Left lung (tissue), 10 donors: ENCODE data around the gene SAMD4B. TPM values are rescaled to one million over a fixed set of nuclear protein-coding genes. Genes with fewer than 3 reads are reported as not detected.

ENCODE experiments used
- ATAC-seq: fragments of 200-7000 bp; cut with Tn5 transposase; one replicate; pipeline ENCODE4 v1.9.1; 2020; ENCODE audit warnings: moderate library complexity
- DNase-seq, 4 donors: peaks; one replicate each; pipeline ENCODE4 v3.0.0-alpha.2; 2013 to 2020
- H3K27ac ChIP-seq, 2 donors: fragments of 200-600 bp; sonication (generic) in 1 of 2; one replicate each; pipeline versions ENCODE4 v1.5.0 to v1.8.0; 2020 to 2021
- H3K27me3 ChIP-seq, 2 donors: fragments of 200-600 bp; sonication (generic) in 1 of 2; one replicate each; pipeline versions ENCODE4 v1.5.0 to v1.8.0; 2020 to 2021
- H3K36me3 ChIP-seq, 2 donors: fragments of 200-600 bp; sonication (generic) in 1 of 2; one replicate each; pipeline versions ENCODE4 v1.5.0 to v1.8.0; 2020 to 2021
- H3K4me1 ChIP-seq, 2 donors: fragments of 200-600 bp; one replicate each; pipeline ENCODE4 v1.8.0; 2021
- H3K4me3 ChIP-seq, 2 donors: fragments of 200-600 bp; sonication (generic) in 1 of 2; one replicate each; pipeline versions ENCODE4 v1.5.0 to v1.8.0; 2020 to 2021; ENCODE audit warnings: mild to moderate bottlenecking in 1 of 2
- H3K9me3 ChIP-seq, 2 donors: fragments of 200-600 bp; sonication (generic) in 1 of 2; one replicate each; pipeline versions ENCODE4 v1.5.0 to v1.8.0; 2020 to 2021
- intact Hi-C, 2 donors: fragments of 100-400 bp; cut with DNase I; formaldehyde crosslinking; loops; one replicate each; pipeline versions ENCODE4 v1.11.2 to v1.14.2; 2022
- polyA plus RNA-seq, 6 donors: library from polyadenylated mRNA; unstranded; fragments of 120-200 nt; gene quantifications; one replicate each; pipeline ENCODE4 v1.2.1, GENCODE V29; 2013; ENCODE audit not compliant: insufficient read length in 6 of 6
- total RNA-seq, 2 donors: library from RNA; stranded (reverse); fragmentation: NEBNext Ultra II Directional; extraction: Animal tissue kit (Norgen Biotek cat#: 25700); gene quantifications; one replicate each; pipeline ENCODE4 v1.2.1, GENCODE V29; 2021
- TF ChIP-seq, protein P1 (sequence below), 2 donors: fragments of 200-600 bp; sonication (generic) in 1 of 2; IDR thresholded peaks; one replicate each; pipeline versions ENCODE4 v1.5.0 to v1.8.0; 2021; ENCODE audit warnings: antibody characterized with exemption in 2 of 2
- donor health status: DM: no; HTN: yes; CAD: no.
- donor health status: DM: no; HTN: no; CAD: no.

Gene SAMD4B
- total and polyA plus RNA-seq, 8 donors: 74.1 to 127 (median 107) TPM

DNA sequence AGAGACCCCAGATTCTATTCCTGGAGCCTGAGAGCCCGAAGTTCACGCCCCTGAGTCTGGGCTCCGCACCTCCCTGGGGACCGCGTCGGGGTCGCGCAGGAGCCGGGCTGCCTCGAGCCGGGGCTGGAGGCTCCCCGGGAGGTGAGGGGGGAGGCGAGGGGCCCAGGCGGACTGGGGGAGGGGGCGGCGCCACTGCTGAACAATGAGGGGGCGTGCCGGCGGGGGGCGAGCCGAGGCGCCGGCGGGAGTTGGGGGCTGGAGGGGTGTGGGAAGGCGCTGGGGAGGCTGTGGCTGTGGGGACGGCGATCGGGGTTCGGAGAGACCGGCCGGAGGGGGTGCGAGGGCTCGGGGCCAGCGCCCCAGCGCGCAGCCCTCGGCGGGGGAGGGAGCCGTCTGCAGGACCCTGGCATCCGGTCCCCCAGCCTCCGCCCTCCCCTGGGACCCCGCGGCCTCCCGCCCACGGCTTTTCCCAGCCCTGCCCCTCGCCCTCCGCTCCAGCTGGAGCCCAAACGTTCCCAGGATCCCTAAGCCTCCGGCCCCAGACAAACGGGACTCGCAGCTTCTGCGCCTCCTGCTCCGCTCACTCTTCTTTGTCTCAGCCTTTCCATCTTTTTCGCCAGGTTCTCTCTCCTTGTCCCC lies 71.2 kb downstream of the SAMD4B start:
- DNase-seq: peak in 3 of 4 donors; percentile 59 to 86 (median 85)

GRCh38 chr19:39413911-39414608 lies 71.8 kb downstream of the SAMD4B start:
- H3K4me3 ChIP-seq: peak overlapping the region; percentile 90 to 100
- H3K27ac ChIP-seq: peak overlapping the region; percentile 98 to 100
- no peaks in the 10 kb centered on the region for H3K9me3 ChIP-seq
- DNase-seq (no peak), ATAC-seq (no peak)
- H3K27me3 ChIP-seq: peaks cover 0 to 12% of the 10 kb centered on the region in 2 donors
- TF ChIP-seq, protein P1, sequence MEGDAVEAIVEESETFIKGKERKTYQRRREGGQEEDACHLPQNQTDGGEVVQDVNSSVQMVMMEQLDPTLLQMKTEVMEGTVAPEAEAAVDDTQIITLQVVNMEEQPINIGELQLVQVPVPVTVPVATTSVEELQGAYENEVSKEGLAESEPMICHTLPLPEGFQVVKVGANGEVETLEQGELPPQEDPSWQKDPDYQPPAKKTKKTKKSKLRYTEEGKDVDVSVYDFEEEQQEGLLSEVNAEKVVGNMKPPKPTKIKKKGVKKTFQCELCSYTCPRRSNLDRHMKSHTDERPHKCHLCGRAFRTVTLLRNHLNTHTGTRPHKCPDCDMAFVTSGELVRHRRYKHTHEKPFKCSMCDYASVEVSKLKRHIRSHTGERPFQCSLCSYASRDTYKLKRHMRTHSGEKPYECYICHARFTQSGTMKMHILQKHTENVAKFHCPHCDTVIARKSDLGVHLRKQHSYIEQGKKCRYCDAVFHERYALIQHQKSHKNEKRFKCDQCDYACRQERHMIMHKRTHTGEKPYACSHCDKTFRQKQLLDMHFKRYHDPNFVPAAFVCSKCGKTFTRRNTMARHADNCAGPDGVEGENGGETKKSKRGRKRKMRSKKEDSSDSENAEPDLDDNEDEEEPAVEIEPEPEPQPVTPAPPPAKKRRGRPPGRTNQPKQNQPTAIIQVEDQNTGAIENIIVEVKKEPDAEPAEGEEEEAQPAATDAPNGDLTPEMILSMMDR (IDR thresholded peaks at IDR 0.05): no peak
- peaks cover 11 to 65% of the 10 kb centered on the region in 2 donors for H3K4me1 ChIP-seq
- peaks cover 0 to 24% of the 10 kb centered on the region in 2 donors for H3K36me3 ChIP-seq
- intact Hi-C loops: no loop called here

More for the DNA sequence above, 71.2 kb downstream of the SAMD4B start:
- intact Hi-C loops: no loop called here
- Histone ChIP-seq H3K9me3 (no peaks in the 10 kb centered on the region), H3K36me3 (peaks cover under 1 to 24% of the 10 kb centered on the region in 2 donors), H3K27ac (peak overlapping the region; percentile 98 to 100), H3K4me1 (peaks cover 11 to 65% of the 10 kb centered on the region in 2 donors), H3K27me3 (peaks cover 0 to 12% of the 10 kb centered on the region in 2 donors), H3K4me3 (peak overlapping the region; percentile 90 to 100)
- TF ChIP-seq, protein P1 (IDR thresholded peaks at IDR 0.05): no peak
- peak; percentile 0 for ATAC-seq

DNA sequence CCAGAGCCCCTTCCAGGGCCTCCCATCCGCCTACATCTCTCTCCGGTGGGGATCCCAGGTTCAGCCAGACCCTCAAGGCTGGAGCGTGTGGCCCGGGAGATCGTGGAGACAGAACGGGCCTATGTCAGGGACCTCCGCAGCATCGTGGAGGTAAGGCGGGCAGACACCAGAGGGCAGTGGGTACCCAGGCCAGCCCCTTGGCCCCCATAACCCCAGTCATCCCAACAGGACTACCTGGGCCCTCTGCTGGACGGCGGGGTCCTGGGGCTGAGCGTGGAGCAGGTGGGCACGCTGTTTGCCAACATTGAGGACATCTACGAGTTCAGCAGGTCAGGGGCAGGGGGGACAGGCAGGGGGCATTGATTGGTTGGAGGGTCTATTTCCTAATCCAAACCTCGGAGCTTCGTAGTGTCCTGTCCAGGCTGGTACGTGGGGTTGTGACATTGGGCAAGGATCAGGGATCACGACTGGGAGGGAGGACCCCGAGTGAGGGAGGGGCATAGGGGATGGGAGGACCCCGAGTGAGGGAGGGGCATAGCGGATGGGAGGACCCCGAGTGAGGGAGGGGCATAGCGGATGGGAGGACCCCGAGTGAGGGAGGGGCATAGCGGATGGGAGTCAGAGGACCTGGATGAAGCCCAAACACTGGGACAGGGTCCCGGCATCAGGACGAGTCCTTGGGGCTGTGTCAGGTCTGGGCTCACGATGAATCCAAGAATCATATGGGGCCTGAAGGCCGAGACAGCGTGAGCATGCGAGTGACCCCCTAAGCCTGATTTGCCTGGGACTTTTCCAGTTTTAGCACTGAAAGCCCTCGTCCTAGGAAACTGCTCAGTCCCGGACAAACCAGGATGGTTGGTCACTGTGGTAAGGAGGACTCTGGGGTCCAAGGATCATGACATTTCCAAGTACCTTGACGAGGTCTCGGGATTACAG lies 73.2 kb downstream of the SAMD4B start:
- TF ChIP-seq, protein P1 (IDR thresholded peaks at IDR 0.05): no peak
- H3K27me3 ChIP-seq: peaks cover 0 to 12% of the 10 kb centered on the region in 2 donors
- DNase-seq: no peak
- no peak for ATAC-seq
- H3K36me3 ChIP-seq: peaks cover 0 to 33% of the 10 kb centered on the region in 2 donors
- peaks cover 11 to 59% of the 10 kb centered on the region in 2 donors for H3K4me1 ChIP-seq
- H3K4me3 ChIP-seq: peak overlapping the region in 1 of 2 donors; percentile 100
- no peak overlapping the region for H3K27ac ChIP-seq
- H3K9me3 ChIP-seq: no peaks in the 10 kb centered on the region
- intact Hi-C loops: no loop called here

GRCh38 chr19:39416152-39417120 lies 74.2 kb downstream of the SAMD4B start:
- Histone ChIP-seq H3K9me3 (no peaks in the 10 kb centered on the region), H3K36me3 (peaks cover 0 to 44% of the 10 kb centered on the region in 2 donors), H3K27ac (no peak overlapping the region), H3K4me3 (no peak overlapping the region), H3K4me1 (peaks cover under 1 to 48% of the 10 kb centered on the region in 2 donors), H3K27me3 (peaks cover 0 to 12% of the 10 kb centered on the region in 2 donors)
- ATAC-seq (no peak), DNase-seq (no peak)
- TF ChIP-seq, protein P1 (IDR thresholded peaks at IDR 0.05): no peak
- intact Hi-C loops: no loop called here
